ENCODE measurements around the gene NTRK3.

DNA sequence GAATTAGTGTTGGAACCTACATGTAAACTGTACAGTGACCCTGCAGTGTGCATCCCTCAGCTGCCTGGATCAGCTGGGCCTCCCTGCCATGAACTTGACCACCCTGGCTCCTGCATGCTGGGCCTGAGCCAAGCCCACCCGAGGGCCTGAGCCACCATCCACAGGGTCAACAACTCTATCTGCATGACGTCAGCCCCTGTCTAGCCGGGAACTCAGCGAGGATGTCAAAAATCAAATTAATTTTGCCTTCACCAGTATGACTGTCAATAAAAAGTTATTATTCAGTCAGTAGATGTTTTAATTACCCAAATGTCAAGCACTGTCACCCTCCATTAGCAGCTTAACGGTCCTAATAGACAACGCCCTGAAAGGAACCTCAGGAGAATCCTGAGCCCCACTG is 181.4 kb downstream of the NTRK3 start:
- TF ChIP-seq, protein P1, sequence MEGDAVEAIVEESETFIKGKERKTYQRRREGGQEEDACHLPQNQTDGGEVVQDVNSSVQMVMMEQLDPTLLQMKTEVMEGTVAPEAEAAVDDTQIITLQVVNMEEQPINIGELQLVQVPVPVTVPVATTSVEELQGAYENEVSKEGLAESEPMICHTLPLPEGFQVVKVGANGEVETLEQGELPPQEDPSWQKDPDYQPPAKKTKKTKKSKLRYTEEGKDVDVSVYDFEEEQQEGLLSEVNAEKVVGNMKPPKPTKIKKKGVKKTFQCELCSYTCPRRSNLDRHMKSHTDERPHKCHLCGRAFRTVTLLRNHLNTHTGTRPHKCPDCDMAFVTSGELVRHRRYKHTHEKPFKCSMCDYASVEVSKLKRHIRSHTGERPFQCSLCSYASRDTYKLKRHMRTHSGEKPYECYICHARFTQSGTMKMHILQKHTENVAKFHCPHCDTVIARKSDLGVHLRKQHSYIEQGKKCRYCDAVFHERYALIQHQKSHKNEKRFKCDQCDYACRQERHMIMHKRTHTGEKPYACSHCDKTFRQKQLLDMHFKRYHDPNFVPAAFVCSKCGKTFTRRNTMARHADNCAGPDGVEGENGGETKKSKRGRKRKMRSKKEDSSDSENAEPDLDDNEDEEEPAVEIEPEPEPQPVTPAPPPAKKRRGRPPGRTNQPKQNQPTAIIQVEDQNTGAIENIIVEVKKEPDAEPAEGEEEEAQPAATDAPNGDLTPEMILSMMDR (IDR thresholded peaks at IDR 0.05), result no peak
- TF ChIP-seq POLR2AphosphoS5 (IDR thresholded peaks at IDR 0.05) (no peak), POLR2A (IDR thresholded peaks at IDR 0.05) (no peak)

All from suprapubic skin (tissue), 4 donors.